HG02623 (cell line): ENCODE results near the gene MORN3.
"Not testable (repeated sequence)": the region's sequence is repeated elsewhere in the genome, so short reads cannot be mapped to it uniquely, and the experiment has no call there.

Experiments used
- ATAC-seq: cut with Tn5 transposase; IDR thresholded peaks from one replicate; pipeline ENCODE4 v1.9.1; 2021; ENCODE audit warnings: moderate library complexity; ENCODE audit not compliant: unreplicated experiment

MORN3 gene

GRCh38 chr12:121669521-121669900, at the start of gene MORN3:
Gene MORN3 (minus strand): TSS chr12:121669654. CDS start chr12:121669483, 171 bp downstream.
- ATAC-seq = no peak

DNA sequence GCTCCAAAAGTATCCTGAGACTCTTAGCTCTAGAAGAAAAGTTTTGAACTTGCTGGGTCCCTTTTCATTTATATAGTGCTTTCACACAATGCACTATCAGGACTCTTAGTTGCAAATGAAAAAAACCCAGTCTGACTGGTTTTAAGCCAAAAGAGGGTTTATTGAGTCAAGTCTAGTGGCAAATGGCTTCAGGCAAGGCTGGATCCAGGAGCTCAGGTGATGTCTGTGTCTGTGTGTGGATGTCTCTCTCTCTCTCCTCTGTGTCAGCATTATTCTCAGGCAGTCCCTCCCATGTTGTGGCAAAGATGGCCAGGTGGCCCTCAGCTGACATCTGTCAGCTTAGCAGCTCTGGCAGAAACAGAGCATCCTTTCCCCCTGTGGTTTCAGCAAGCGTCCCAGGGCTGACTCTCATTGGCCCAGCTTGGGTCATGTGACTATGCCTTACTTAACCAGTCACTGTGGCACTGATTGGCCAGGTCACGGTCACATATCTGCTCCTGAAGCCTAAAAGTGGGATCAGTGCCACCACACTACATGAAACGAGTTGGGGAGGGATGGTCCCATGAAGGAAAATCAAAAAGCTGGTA, 49.3 kb upstream of the MORN3 start:
- no peak for ATAC-seq

GRCh38 chr12:121717041-121717699, 47.7 kb upstream of the MORN3 start:
- no peak for ATAC-seq

DNA sequence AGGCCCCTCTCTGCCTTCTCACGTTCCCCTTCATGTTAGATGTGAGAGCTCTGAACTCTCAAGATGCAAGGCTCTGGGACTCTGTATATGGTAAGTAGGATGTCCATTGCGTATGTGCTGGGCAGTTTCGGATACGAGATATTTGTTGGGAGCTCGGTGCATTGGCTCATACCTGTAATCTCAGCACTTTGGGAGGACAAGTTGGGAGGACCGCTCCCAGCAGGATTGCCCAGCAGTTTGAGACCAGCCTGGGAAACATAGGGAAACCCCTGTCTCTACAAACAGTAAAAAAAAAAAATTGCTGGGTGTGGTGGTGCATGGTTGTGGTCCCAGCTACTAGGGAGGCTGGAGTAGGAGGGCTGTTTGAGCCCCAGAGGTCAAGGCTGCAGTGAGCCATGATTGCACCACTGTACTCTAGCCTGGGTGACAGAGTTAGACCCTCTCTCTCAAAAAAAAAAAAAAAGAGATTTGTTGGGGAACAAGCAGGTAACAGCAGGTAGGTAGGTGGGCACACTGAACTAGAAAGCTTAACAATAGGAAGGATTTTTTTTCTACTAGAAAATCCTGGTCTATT, 46.5 kb upstream of the MORN3 start:
- no peak for ATAC-seq

- ATAC-seq = not testable (repeated sequence)
Measured at GRCh38 chr12:121715055-121715454, 45.6 kb upstream of the MORN3 start.

DNA sequence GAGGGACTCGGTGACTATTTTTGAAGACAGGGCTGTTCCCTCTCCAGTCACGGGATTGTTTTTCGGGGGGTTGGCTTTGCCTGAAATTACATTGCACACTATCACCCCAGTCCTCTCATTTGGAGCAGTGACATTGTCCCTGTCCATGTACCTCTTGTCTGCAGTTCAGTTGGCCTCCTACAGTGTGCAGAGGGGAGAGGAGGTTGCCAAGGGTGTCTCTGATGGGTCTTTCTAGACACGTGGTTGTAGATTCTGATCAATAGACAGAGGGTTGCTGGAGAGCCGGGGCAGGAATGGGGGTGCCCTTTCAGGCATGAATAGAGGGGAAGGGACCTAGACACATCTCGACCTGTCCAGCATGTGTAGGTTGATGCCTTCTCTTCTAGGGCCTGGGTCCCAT, 44.3 kb upstream of the MORN3 start:
- ATAC-seq = no peak

- ATAC-seq = peak; percentile 6
Measured at GRCh38 chr12:121713257-121713777, 43.9 kb upstream of the MORN3 start.

DNA sequence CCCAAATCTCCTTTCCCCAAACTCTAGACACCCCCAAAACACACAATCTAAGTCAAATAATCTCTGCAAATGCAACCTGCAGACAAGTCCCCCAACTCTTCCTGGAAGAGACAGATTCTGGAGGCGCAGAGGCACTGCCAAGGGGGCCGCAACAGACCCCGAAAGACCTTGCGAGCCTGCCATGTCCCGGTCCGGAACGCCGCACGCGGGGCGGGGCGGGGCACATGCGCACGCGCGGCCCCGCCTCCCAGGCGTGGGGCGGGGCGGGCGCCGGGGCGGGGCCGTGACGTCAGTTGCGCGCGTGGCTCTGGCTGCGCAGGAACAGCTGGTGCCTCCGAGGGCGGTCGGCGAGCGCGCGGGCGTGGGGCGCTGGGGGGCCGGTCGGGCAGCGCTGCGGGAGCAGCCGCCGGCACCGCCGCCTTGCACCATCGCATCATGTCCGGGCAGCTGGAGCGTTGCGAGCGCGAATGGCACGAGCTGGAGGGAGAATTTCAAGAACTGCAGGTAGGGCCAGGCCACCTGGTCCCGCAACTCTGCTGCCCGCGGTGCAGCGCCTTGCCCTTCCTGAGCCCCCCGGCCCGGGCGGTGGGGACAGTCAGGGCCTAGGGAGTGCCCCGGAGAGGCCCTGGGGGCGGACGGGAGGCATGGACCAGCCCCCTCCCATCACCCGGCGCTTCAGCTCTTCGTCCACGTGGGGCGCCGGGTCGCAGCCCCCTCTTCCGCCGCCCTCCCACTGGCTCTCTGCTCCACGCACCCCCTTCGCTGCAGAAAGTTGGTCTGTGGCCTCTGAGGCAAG, 43.2 kb upstream of the MORN3 start, which contains the start of gene TMEM120B:
TMEM120B (plus strand) TSS at position 292 of the 796 bp plus-strand sequence; CDS start at position 436, 144 bp downstream.
- peak; percentile 82 for ATAC-seq

DNA sequence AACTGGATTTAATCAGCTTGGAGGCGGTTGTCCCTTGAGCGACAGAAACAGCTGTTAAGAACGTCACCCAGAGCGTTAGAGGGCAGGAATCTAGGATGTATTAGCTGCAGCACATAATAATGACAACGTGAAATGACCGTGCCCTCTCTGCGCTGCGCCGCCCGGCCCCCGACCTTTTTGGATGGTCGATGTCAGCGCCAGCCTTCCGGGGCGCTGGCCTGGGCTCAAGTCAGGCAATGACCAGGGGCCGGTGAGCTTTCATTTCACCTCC, 42.7 kb upstream of the MORN3 start:
- ATAC-seq = peak; percentile 7

- ATAC-seq = no peak
Measured at GRCh38 chr12:121711361-121712189, 42.1 kb upstream of the MORN3 start.

DNA sequence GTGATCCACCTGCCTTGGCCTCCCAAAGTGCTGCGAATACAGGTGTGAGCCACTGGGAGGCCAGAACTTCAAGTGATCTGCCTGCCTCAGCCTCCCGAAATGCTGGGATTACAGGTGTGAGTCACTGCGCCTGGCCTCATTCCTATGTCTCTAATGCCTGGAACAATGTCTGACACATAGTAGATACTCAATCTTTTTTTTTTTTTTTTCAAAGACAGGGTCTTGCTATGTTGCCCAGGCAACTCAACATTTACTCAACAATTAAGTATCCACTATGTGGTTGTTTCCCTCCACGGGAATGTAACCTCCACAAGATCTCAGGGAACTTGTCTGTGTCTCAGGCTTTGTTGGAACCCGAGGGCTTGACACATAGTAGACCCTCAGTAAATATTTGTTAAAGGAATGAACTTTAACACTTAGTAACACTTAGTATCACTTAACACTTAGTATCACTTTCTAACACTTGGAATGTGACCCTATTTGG, 40.1 kb upstream of the MORN3 start:
- ATAC-seq = no peak

DNA sequence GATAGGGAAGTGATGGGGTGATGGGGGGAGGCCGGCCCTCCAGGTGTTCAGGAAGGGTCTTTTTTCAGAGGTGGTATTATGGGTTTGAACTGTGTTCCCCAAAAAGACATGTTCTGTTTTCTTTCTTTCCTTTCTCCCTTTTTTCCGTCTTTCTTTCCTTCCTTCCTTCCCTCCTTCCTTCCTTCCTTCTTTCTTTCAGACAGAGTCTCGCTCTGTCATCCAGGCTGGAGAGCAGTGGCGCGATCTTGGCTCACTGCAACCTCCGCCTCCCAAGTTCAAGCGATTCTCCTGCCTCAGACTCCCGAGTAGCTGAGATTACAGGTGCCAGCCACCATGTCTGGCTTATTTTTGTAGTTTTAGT, 39.6 kb upstream of the MORN3 start:
- ATAC-seq = not testable (repeated sequence)

DNA sequence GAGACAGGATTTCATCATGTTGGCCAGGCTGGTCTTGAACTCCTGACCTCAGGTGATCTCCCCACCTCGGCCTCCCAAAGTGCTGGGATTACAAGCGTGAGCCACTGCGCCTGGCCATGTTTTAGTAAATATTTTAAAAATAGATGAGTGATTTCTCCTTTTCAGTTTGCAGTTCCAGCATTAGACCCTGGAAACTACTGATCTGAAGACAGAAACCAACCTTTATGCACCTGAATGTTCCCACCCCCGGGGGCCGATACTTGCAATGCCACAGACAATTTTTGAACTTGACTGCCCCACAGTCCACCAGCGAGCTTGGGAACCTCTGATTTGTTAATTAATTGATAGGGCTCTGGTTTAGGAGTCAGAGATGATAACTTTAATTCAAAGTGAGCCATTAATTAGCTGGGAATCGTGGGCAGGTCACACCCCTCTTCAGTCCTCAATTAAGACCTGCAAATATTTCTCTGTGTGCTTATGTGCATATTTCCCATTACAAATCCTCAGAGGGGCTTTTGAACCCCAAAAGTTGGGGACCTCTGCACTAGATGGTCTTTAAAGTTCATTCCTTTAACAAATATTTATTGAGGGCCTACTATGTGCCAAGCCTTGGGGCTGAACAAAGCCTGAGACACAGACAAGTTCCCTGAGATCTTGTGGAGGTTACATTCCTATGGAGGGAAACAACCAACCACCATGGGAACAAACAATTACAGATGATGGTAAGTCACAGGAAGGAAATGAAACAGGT, 39.0 kb upstream of the MORN3 start:
- ATAC-seq = no peak

DNA sequence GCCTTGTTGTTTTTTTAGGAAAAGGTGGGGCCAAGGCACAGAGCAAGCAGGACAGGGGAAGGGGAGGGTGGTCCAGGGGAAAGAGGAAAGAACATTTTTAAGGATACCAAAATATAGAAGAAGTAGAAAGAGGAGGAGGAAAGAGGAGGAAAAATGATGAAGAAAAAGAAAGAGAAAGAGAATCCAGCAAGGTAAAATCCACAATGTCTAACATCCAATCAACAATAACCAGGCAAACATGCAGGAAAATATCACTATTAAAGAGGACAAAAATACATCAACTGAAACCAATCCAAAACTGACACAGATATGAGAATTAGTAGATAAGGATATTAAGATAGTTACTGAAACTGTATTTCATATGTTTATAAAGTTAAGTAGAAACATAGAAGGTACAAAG, 36.1 kb upstream of the MORN3 start:
- ATAC-seq = no peak

GRCh38 chr12:121702944-121703343, 33.5 kb upstream of the MORN3 start:
- no peak for ATAC-seq

DNA sequence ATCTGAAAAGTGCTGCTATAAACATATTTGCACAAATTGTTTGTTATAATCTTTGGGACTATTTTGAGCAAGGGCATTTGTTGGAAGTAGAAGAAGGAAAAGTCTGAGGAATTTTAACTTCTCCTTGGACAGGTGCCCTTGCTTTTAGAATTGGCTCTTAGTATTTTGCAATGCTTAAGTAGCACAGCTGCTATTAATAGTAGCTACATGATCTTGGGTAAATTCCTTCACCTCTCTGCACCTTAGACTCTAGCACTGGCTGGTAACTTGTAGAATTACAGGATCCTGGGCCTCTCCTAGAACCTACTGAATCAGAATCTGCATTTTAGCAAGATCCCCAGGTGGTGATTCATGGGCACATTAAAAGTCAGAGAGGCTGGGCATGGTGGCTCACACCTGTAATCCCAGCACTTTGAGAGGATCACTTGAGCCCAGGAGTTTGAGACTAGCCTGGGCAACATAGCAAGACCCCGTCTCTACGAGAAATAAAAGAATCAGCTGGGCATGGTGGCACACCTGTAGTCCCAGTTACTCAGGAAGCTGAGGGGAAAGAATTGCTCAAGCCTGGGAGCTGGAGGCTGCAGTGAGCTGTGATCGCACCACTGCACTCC, 32.3 kb upstream of the MORN3 start:
- ATAC-seq = no peak

- ATAC-seq = not testable (repeated sequence)
Measured at GRCh38 chr12:121697861-121698260, 28.4 kb upstream of the MORN3 start.

GRCh38 chr12:121697093-121697698, 27.7 kb upstream of the MORN3 start:
- no peak for ATAC-seq

- no peak for ATAC-seq
Measured at GRCh38 chr12:121693155-121693687, 23.8 kb upstream of the MORN3 start.
